VCaP (cell line): ENCODE results near the gene ZNF148.
A peak's percentile ranks its signal among the peaks of the same experiment; 100 is the strongest.

Source experiments
- H3K27ac ChIP-seq: fragments of 450-650 bp; 2 replicates; pipeline ENCODE4 v1.5.1; 2017
- TF ChIP-seq, protein P1 (sequence below): fragments of 450-650 bp; conservative IDR thresholded peaks from 2 replicates; pipeline ENCODE4 v1.5.1; 2017; ENCODE audit warnings: mild to moderate bottlenecking, moderate library complexity

The ZNF148 gene

DNA sequence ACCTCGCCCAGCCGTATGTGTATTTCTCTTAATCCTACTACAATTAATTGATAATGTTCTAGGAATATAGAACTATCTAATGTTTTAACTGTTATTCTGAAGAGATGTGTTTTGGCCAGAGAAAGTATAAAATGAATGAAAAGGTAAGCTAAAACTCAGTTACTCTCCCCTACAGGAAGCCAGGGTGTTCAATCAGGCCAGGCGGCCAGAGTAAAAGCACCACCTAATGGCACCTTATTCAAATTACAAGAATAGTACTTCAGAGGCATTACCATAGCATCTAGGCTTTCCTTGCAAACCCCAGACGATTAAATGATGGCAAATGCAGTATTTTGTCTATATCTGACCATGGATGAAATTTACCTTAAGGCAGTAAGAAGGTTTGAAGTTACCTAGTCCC, 172.9 kb downstream of the ZNF148 start:
- TF ChIP-seq, protein P1, sequence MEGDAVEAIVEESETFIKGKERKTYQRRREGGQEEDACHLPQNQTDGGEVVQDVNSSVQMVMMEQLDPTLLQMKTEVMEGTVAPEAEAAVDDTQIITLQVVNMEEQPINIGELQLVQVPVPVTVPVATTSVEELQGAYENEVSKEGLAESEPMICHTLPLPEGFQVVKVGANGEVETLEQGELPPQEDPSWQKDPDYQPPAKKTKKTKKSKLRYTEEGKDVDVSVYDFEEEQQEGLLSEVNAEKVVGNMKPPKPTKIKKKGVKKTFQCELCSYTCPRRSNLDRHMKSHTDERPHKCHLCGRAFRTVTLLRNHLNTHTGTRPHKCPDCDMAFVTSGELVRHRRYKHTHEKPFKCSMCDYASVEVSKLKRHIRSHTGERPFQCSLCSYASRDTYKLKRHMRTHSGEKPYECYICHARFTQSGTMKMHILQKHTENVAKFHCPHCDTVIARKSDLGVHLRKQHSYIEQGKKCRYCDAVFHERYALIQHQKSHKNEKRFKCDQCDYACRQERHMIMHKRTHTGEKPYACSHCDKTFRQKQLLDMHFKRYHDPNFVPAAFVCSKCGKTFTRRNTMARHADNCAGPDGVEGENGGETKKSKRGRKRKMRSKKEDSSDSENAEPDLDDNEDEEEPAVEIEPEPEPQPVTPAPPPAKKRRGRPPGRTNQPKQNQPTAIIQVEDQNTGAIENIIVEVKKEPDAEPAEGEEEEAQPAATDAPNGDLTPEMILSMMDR: peak; percentile 31; the same call in 1 of the 2 replicates
- no peak overlapping the region for H3K27ac ChIP-seq

DNA sequence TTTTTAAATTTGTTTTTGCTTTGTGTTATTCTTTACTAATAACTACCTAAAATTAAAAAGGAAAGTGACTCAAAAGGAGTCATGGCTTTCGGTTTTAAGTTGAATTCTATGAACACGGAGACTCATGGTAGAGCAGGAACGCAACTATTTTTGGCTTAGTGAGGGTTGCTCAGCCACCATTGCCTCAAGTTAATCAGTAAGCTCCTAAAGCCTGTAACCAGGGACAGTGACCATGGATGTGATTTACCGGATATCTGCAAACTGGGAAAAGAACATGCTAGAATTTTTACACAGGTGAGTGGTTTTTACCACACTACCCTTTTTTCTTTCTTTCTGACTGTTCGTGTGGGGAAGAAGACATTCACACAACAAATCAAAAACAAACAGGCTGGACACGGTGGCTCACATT, 174.4 kb downstream of the ZNF148 start:
- no peak overlapping the region for H3K27ac ChIP-seq
- TF ChIP-seq, protein P1: no peak

GRCh38 chr3:125194849-125195601, 180.1 kb downstream of the ZNF148 start:
- no peak overlapping the region for H3K27ac ChIP-seq

DNA sequence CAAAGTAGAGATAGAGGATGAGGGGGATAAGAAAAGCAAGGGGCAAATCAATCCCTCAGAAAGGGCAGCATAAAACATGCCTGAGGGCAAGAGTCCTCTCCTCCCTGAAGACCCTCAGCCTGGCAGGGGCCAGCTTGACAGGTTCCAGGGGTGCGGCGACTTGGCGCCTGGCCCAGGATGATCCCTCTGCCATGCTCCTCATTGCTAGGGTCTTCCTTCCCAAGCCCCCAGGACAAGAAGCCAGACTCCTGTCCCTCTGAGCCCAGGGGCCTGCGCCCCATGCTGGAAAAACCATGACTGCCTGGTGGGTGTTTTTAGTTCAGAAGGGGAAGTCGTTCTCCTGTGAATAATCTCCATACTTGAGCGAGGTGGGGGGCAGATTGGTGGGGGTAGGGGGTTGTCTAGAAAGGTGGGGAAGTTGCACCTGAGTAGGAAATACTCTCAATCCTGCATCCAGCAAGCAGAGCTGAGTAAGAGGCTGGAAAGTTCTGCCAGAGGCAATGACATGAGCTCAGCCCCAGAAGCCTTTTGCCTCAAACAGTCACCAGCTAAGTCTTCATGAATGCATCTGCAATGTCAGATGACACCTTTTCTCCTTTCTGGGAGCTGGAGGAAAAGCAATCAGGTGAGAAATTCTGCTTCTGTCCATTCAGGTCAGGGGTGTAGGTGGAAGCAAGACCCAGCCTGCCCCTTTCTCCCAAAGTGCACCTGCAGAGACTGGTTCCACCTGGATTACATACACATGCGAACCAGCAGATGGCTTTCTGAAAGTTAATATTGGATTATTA, 180.9 kb downstream of the ZNF148 start:
- TF ChIP-seq, protein P1: no peak
- H3K27ac ChIP-seq: no peak overlapping the region

More at GRCh38 chr3:125194849-125195601, 180.1 kb downstream of the ZNF148 start:
- TF ChIP-seq, protein P1: no peak

DNA sequence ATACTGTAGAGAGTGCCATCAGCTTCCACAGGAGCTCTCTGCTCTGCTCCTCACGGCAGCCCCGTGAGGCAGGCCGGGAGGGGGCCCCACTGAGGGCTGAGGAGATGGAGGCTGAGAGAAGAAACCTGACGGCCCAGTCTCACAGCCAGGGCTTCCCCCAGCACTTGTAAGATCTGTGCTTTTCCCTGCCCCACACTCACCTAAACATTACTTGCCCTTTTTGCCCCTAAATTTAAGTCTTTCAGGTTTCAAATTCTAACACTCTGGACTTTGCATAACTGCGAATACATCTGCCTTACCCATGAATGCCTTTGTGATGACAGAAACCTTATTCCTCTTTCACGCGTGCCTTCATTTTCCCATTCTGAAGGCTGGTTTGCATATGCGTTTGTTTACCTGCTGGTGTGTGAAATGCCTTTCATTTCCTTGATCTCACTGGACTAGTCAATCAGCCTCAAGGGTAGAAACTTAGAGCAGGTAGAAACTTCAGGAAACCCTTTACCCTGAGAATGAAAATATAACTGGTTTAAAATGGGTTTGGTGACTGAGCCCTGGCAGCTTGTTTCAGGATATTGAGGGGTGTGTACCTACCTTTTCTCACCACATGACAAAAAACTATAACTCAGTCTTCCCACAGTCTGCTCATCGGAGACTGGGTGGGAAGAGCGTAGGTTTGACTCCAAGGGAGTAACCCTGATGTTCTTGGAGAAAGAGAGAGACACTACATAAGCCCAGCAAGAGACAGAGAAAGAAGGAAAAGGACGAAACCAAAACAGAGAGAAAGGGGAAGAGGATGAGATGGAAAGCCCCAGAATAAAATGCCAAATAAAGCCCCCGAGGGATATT, 182.7 kb downstream of the ZNF148 start:
- no peak overlapping the region for H3K27ac ChIP-seq
- TF ChIP-seq, protein P1: no peak

- H3K27ac ChIP-seq: no peak overlapping the region
- TF ChIP-seq, protein P1: no peak
Measured at GRCh38 chr3:125191730-125192129, 183.4 kb downstream of the ZNF148 start.

DNA sequence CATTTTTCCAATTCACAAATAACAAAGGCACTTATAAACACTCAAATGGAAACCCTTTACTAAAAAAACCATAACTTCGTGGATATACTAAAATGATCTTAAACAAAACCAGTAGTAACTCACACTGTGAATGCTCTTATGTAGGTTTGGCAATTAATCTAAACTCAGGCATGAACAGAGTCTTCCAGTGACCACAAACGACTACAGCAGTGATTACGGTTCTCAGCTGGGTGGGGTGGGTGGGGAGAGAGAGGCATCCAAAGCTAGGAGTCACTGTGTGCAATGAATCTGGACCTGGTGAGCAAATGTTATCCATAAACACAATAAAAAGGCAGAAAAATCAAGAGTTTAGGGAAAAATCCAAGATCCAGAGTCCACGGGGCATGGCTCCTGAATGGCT, 183.9 kb downstream of the ZNF148 start:
- TF ChIP-seq, protein P1: no peak
- H3K27ac ChIP-seq: no peak overlapping the region
